Panc1 (cell line): ENCODE data around the gene CRMP1.
"Not testable (repeated sequence)": the region's sequence is repeated elsewhere in the genome, so short reads cannot be mapped to it uniquely, and the experiment has no call there.

Source experiments
- TCF7L2 ChIP-seq: IDR thresholded peaks from 2 replicates; pipeline ENCODE4 v1.6.1; 2011; ENCODE audit warnings: mild to moderate bottlenecking, low read depth, low read length, inconsistent platforms
- TF ChIP-seq, protein P1 (sequence below): fragments of 450-650 bp; IDR thresholded peaks from 2 replicates; pipeline ENCODE4 v1.5.1; 2017; ENCODE audit warnings: mild to moderate bottlenecking
- TF ChIP-seq, protein P2 (sequence below), 2 experiments: IDR thresholded peaks; 2 replicates each; pipeline ENCODE4 v1.6.1; 2011 to 2012; ENCODE audit warnings: low read depth in 2 of 2, control low read depth in 1 of 2, low read length in 1 of 2, mild to moderate bottlenecking in 1 of 2, moderate library complexity in 1 of 2; ENCODE audit not compliant: insufficient read depth in 1 of 2

DNA sequence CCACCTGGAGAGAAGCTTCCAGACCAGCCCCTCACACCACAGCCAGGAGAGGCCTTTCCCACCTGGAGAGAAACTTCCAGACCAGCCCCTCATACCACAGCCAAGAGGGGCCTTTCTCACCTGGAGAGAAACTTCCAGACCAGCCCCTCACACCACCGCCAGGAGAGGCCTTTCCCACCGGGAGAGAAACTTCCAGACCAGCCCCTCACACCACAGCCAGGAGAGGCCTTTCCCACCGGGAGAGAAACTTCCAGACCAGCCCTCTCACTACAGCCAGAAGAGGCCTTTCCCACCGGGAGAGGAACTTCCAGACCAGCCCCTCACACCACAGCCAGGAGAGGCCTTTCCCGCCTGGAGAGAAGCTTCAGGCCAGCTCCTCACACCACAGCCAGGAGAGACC is 80.8 kb downstream of the CRMP1 start:
- TF ChIP-seq, protein P1, sequence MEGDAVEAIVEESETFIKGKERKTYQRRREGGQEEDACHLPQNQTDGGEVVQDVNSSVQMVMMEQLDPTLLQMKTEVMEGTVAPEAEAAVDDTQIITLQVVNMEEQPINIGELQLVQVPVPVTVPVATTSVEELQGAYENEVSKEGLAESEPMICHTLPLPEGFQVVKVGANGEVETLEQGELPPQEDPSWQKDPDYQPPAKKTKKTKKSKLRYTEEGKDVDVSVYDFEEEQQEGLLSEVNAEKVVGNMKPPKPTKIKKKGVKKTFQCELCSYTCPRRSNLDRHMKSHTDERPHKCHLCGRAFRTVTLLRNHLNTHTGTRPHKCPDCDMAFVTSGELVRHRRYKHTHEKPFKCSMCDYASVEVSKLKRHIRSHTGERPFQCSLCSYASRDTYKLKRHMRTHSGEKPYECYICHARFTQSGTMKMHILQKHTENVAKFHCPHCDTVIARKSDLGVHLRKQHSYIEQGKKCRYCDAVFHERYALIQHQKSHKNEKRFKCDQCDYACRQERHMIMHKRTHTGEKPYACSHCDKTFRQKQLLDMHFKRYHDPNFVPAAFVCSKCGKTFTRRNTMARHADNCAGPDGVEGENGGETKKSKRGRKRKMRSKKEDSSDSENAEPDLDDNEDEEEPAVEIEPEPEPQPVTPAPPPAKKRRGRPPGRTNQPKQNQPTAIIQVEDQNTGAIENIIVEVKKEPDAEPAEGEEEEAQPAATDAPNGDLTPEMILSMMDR = not testable (repeated sequence)
- TF ChIP-seq TCF7L2 = not testable (repeated sequence)
- TF ChIP-seq, protein P2, sequence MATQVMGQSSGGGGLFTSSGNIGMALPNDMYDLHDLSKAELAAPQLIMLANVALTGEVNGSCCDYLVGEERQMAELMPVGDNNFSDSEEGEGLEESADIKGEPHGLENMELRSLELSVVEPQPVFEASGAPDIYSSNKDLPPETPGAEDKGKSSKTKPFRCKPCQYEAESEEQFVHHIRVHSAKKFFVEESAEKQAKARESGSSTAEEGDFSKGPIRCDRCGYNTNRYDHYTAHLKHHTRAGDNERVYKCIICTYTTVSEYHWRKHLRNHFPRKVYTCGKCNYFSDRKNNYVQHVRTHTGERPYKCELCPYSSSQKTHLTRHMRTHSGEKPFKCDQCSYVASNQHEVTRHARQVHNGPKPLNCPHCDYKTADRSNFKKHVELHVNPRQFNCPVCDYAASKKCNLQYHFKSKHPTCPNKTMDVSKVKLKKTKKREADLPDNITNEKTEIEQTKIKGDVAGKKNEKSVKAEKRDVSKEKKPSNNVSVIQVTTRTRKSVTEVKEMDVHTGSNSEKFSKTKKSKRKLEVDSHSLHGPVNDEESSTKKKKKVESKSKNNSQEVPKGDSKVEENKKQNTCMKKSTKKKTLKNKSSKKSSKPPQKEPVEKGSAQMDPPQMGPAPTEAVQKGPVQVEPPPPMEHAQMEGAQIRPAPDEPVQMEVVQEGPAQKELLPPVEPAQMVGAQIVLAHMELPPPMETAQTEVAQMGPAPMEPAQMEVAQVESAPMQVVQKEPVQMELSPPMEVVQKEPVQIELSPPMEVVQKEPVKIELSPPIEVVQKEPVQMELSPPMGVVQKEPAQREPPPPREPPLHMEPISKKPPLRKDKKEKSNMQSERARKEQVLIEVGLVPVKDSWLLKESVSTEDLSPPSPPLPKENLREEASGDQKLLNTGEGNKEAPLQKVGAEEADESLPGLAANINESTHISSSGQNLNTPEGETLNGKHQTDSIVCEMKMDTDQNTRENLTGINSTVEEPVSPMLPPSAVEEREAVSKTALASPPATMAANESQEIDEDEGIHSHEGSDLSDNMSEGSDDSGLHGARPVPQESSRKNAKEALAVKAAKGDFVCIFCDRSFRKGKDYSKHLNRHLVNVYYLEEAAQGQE (IDR thresholded peaks at IDR 0.05; ENCODE audit: insufficient read depth in 1 of 2, low read depth in 2 of 2, low read length in 1 of 2) = not testable (repeated sequence)
